K562 (cell line): ENCODE data around the gene CORT.

Experiments
- CEBPB ChIP-seq: fragments of 450-650 bp; IDR thresholded peaks from 2 replicates; pipeline ENCODE4 v1.6.1; 2016; ENCODE audit warnings: missing genetic modification characterization, missing compliant biosample characterization
- EZH2 ChIP-seq: IDR thresholded peaks from 2 replicates; pipeline ENCODE4 v1.6.1; 2012; ENCODE audit warnings: low read depth, mild to moderate bottlenecking, inconsistent platforms, low read length, borderline replicate concordance
- FOXM1 ChIP-seq, 2 experiments: fragments of 450-650 bp in 1 of 2; sonication (generic) in 1 of 2; formaldehyde crosslinking in 1 of 2; IDR thresholded peaks; 2 replicates each; pipeline versions ENCODE4 v1.6.1 to v1.9.0; 2017 to 2022; ENCODE audit warnings: low read depth in 2 of 2, mild to moderate bottlenecking in 2 of 2, missing genetic modification reagents in 1 of 2, moderate library complexity in 1 of 2
- JUN ChIP-seq, 2 experiments: sonication (generic) in 1 of 2; formaldehyde crosslinking in 1 of 2; IDR thresholded peaks; 2 replicates each; pipeline versions ENCODE4 v1.6.1 to v1.8.0; 2012 to 2022; ENCODE audit warnings: borderline replicate concordance in 2 of 2, mild to moderate bottlenecking in 2 of 2, improper control_type of control experiment in 1 of 2, low read depth in 1 of 2, low read length in 1 of 2, missing genetic modification reagents in 1 of 2
- RAD21 ChIP-seq, 2 experiments: fragments of 250-450 bp in 1 of 2; fragments of 450-650 bp in 1 of 2; sonication (Bioruptor Pico) in 1 of 2; formaldehyde crosslinking in 1 of 2; IDR thresholded peaks in 1 of 2; conservative IDR thresholded peaks in 1 of 2; 2 replicates each; pipeline versions ENCODE4 v1.4.0 to v1.8.0; 2020 to 2022; ENCODE audit warnings: mild to moderate bottlenecking in 2 of 2, moderate library complexity in 1 of 2
- RCOR1 ChIP-seq, 2 experiments: IDR thresholded peaks; 2 replicates each; pipeline ENCODE4 v1.6.1; 2012; ENCODE audit warnings: low read depth in 2 of 2, low read length in 2 of 2, borderline replicate concordance in 1 of 2, improper control_type of control experiment in 1 of 2
- RUNX1 ChIP-seq: sonication (generic); IDR thresholded peaks from 2 replicates; pipeline ENCODE4 v1.6.1; 2016; ENCODE audit warnings: antibody characterized with exemption, low read depth
- SMARCE1 ChIP-seq: fragments of 450-650 bp; IDR thresholded peaks from 2 replicates; pipeline ENCODE4 v1.7.1; 2016; ENCODE audit warnings: mild to moderate bottlenecking
- TAF1 ChIP-seq: IDR thresholded peaks from 2 replicates; pipeline ENCODE4 v1.6.1; 2011; ENCODE audit warnings: mild to moderate bottlenecking, low read length, moderate library complexity; ENCODE audit not compliant: insufficient read depth, control insufficient read depth, severe bottlenecking; ENCODE audit errors: extremely low read depth
- ZNF263 ChIP-seq: sonication (generic); formaldehyde crosslinking; IDR thresholded peaks from 2 replicates; pipeline ENCODE4 v1.8.0; 2022; ENCODE audit warnings: mild to moderate bottlenecking, missing genetic modification reagents, borderline replicate concordance
- TF ChIP-seq, protein P1 (sequence below): sonication (generic); formaldehyde crosslinking; IDR thresholded peaks from 2 replicates; pipeline ENCODE4 v1.8.0; 2022; ENCODE audit warnings: mild to moderate bottlenecking, low read depth, missing genetic modification reagents
- TF ChIP-seq, protein P2 (sequence below): sonication (generic); formaldehyde crosslinking; IDR thresholded peaks from 2 replicates; pipeline ENCODE4 v1.5.0; 2020; ENCODE audit warnings: missing genetic modification reagents

DNA sequence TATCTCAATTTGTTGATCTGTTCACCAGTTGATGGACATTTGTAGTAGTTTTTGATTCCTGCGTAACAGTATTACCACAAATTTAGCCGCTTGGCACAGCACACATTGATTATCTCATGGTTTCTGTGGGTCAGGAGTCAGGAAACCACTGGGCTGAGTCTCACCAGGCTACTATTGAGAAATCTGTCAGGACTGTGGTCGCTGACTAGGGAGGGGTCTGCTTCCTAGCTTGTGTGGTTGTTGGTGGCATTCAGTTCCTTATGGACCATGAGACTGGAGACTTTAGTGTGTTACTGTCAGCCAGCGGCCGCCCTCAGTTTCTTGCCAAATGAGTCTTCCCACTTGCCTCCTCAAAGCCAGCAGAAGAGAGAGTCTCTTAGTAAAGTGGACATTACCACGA lies 34.7 kb downstream of the CORT start:
- TF ChIP-seq FOXM1 (IDR thresholded peaks at IDR 0.05; ENCODE audit: low read depth) = no peak
- no peak for TF ChIP-seq FOXM1 (CRISPR knock-in tag; IDR thresholded peaks at IDR 0.05; ENCODE audit: low read depth)
- no peak for TF ChIP-seq ZNF263 (CRISPR knock-in tag)
- TF ChIP-seq, protein P1, sequence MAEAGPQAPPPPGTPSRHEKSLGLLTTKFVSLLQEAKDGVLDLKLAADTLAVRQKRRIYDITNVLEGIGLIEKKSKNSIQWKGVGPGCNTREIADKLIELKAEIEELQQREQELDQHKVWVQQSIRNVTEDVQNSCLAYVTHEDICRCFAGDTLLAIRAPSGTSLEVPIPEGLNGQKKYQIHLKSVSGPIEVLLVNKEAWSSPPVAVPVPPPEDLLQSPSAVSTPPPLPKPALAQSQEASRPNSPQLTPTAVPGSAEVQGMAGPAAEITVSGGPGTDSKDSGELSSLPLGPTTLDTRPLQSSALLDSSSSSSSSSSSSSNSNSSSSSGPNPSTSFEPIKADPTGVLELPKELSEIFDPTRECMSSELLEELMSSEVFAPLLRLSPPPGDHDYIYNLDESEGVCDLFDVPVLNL (CRISPR knock-in tag) = no peak
- TF ChIP-seq CEBPB (tag) = no peak
- no peak for TF ChIP-seq EZH2
- TF ChIP-seq RCOR1 (IDR thresholded peaks at IDR 0.05; ENCODE audit: borderline replicate concordance in 1 of 2, low read depth in 2 of 2, low read length in 2 of 2) = no peak
- TF ChIP-seq RUNX1 = no peak
- no peak for TF ChIP-seq SMARCE1
- TF ChIP-seq RAD21 (CRISPR knock-in tag; conservative IDR thresholded peaks at IDR 0.05 in 1 of 2, IDR thresholded peaks at IDR 0.05 in 1 of 2) = no peak
- TF ChIP-seq, protein P2, sequence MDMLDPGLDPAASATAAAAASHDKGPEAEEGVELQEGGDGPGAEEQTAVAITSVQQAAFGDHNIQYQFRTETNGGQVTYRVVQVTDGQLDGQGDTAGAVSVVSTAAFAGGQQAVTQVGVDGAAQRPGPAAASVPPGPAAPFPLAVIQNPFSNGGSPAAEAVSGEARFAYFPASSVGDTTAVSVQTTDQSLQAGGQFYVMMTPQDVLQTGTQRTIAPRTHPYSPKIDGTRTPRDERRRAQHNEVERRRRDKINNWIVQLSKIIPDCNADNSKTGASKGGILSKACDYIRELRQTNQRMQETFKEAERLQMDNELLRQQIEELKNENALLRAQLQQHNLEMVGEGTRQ = no peak
- no peak for TF ChIP-seq TAF1
- no peak for TF ChIP-seq JUN (IDR thresholded peaks at IDR 0.05; ENCODE audit: borderline replicate concordance, low read depth, low read length)
- no peak for TF ChIP-seq JUN (CRISPR knock-in tag; IDR thresholded peaks at IDR 0.05; ENCODE audit: borderline replicate concordance)
